ENCODE measurements around the gene GPC6. TPM values are rescaled to one million over a fixed set of nuclear protein-coding genes. Genes with fewer than 3 reads are reported as not detected.

Gene GPC6
- total RNA-seq, 2 donors from 2014 or later: 3.4 to 5.3 TPM

GRCh38 chr13:94079876-94080275 is 853.3 kb downstream of the GPC6 start:
- Histone ChIP-seq H3K9me3 (no peaks in the 10 kb centered on the region), H3K36me3 (no peaks in the 10 kb centered on the region), H3K27ac (no peak overlapping the region), H3K4me1 (replicated peaks) (no peaks in the 10 kb centered on the region), H3K4me3 (no peak overlapping the region), H3K27me3 (replicated peaks; ENCODE audit: insufficient read depth) (no peaks in the 10 kb centered on the region)
- intact Hi-C loops (cut with DNase I): no loop called here
- no peak for DNase-seq (ENCODE audit: low spot score)
- TF ChIP-seq CTCF (IDR thresholded peaks at IDR 0.05): no peak
- TF ChIP-seq POLR2A (IDR thresholded peaks at IDR 0.05): no peak
- no peak for TF ChIP-seq POLR2AphosphoS5 (IDR thresholded peaks at IDR 0.05)

DNA sequence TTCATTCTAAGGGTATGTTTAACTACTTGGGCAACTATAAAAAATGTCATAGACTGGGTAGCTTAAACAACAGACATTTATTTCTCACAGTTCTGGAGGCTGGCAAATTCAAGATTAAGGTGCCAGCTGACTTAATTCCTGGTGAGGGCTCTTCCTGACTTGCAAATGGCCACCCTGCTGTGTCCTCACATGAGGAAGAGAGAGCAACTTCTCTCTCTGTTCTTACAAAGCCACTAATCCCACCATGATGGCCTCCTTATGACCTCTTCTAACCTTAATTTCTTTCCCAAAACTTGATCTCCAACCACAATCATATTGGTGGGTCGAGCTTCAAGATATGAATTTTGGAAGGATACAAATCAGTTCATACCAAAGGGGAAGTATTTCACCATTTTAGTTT is 853.9 kb downstream of the GPC6 start:
- no peak for DNase-seq (ENCODE audit: low spot score)
- TF ChIP-seq POLR2A (IDR thresholded peaks at IDR 0.05) (no peak), CTCF (IDR thresholded peaks at IDR 0.05) (no peak), POLR2AphosphoS5 (IDR thresholded peaks at IDR 0.05) (no peak)
- no peaks in the 10 kb centered on the region for H3K9me3 ChIP-seq
- H3K36me3 ChIP-seq: no peaks in the 10 kb centered on the region
- H3K27me3 ChIP-seq (replicated peaks; ENCODE audit: insufficient read depth): no peaks in the 10 kb centered on the region
- H3K4me1 ChIP-seq (replicated peaks): no peaks in the 10 kb centered on the region
- H3K27ac ChIP-seq: no peak overlapping the region
- intact Hi-C loops (cut with DNase I): no loop called here
- 96% methylated on average over 1 of the region's 1 CpG for WGBS
- H3K4me3 ChIP-seq: no peak overlapping the region

DNA sequence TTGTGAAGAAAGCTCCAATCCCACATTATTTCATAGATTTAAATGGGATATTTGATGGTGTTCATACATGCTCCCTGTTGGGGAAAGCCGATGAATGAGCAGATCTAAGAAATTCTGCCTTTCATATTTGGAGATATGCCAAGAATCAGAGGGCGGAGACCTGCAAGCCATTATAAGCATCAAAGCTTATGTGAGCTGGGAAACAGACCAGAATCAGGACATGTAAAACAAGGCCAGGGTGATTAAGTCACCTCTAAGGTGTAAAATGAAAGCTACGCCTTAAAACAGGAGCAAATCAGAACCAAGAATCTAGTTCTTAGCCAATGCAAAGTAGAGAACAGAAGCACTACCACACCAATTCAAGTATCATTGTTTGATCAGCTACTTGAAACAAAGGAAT is 860.5 kb downstream of the GPC6 start:
- TF ChIP-seq POLR2AphosphoS5 (IDR thresholded peaks at IDR 0.05): no peak
- H3K27ac ChIP-seq: no peak overlapping the region
- H3K4me3 ChIP-seq: no peak overlapping the region
- 69% methylated on average over 3 of the region's 3 CpGs for WGBS
- H3K4me1 ChIP-seq (replicated peaks): no peaks in the 10 kb centered on the region
- DNase-seq (ENCODE audit: low spot score): no peak
- no peaks in the 10 kb centered on the region for H3K27me3 ChIP-seq (replicated peaks; ENCODE audit: insufficient read depth)
- intact Hi-C loops (cut with DNase I): no loop called here
- H3K36me3 ChIP-seq: no peaks in the 10 kb centered on the region
- no peaks in the 10 kb centered on the region for H3K9me3 ChIP-seq

GRCh38 chr13:94088742-94089141 is 862.1 kb downstream of the GPC6 start:
- Histone ChIP-seq H3K27ac (no peak overlapping the region), H3K9me3 (no peaks in the 10 kb centered on the region), H3K4me1 (replicated peaks) (no peaks in the 10 kb centered on the region), H3K36me3 (no peaks in the 10 kb centered on the region), H3K4me3 (no peak overlapping the region), H3K27me3 (replicated peaks; ENCODE audit: insufficient read depth) (no peaks in the 10 kb centered on the region)
- DNase-seq (ENCODE audit: low spot score): no peak
- TF ChIP-seq POLR2AphosphoS5 (IDR thresholded peaks at IDR 0.05) (no peak), POLR2A (IDR thresholded peaks at IDR 0.05) (no peak), CTCF (IDR thresholded peaks at IDR 0.05) (no peak)
- intact Hi-C loops (cut with DNase I): no loop called here
- 61% methylated on average over 4 of the region's 4 CpGs for WGBS

GRCh38 chr13:94090773-94091480 is 864.3 kb downstream of the GPC6 start:
- no peaks in the 10 kb centered on the region for H3K27me3 ChIP-seq (replicated peaks; ENCODE audit: insufficient read depth)
- 33% methylated on average over 3 of the region's 3 CpGs for WGBS
- no peak for DNase-seq (ENCODE audit: low spot score)
- H3K36me3 ChIP-seq: no peaks in the 10 kb centered on the region
- no peak overlapping the region for H3K27ac ChIP-seq
- TF ChIP-seq CTCF (IDR thresholded peaks at IDR 0.05) (no peak), POLR2A (IDR thresholded peaks at IDR 0.05) (no peak)
- H3K4me3 ChIP-seq: no peak overlapping the region
- no peaks in the 10 kb centered on the region for H3K9me3 ChIP-seq
- H3K4me1 ChIP-seq (replicated peaks): no peaks in the 10 kb centered on the region
- intact Hi-C loops (cut with DNase I): no loop called here
